Caki2 (cell line): ENCODE data around the gene ATPAF2. TPM values are rescaled to one million over a fixed set of nuclear protein-coding genes. Genes with fewer than 3 reads are reported as not detected.

Experiments used
- DNase-seq: peaks from one replicate; pipeline ENCODE4 v3.0.0-alpha.2; 2015; ENCODE audit warnings: low read depth
- in situ Hi-C: cut with HindIII; loops from 2 replicates; pipeline ENCODE4 v1.10.0; 2016; ENCODE audit warnings: low sequenced_read_pairs, low pct_unique_long_range_greater_than_20kb, mixed read lengths
- total RNA-seq: library from RNA; depleted of rRNA; stranded (reverse); fragments of >200 nt; shearing (Covaris generic); gene quantifications from 2 replicates; pipeline ENCODE4 v1.2.3, GENCODE V29; 2014; ENCODE audit warnings: low replicate concordance; rRNA removed

The ATPAF2 gene
- total RNA-seq, 1 experiment from 2014 or later, result 16.5 TPM

DNA sequence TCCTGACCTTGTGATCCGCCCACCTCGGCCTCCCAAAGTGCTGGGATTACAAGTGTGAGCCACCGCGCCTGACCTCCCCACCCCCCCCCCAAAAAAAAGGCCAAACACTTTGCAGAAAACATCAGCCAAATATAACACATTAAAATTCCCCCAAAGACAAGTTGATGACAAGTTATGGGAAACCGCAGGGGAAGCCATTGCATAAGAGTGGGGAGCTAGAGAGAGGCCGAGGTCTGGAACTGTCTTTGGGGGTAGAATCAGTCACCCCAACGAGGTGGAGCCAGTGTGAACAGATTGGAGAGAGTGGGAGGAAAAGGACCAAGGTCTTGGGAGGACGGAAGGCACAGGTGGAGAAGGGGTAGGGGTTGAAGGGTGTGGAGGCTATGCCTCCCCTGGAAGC lies 63.5 kb downstream of the ATPAF2 start:
- in situ Hi-C loops, result no loop called here
- DNase-seq, result no peak

DNA sequence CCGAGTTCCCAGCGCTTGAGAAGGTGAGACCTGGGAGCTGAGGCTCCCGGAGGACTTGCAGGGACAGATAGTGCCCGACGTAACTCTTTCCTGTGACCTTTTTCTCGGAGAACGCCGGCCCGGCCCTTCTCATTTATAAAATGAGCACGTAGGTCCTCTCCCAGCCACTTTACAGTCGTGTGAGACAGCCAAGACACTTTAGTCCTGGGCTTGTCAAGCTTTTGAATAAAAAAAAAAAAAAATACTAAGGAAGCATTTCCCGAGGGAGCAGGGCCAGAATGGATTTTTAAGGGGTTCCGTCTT lies 66.1 kb downstream of the ATPAF2 start:
- DNase-seq, result no peak
- in situ Hi-C loops, result no loop called here

DNA sequence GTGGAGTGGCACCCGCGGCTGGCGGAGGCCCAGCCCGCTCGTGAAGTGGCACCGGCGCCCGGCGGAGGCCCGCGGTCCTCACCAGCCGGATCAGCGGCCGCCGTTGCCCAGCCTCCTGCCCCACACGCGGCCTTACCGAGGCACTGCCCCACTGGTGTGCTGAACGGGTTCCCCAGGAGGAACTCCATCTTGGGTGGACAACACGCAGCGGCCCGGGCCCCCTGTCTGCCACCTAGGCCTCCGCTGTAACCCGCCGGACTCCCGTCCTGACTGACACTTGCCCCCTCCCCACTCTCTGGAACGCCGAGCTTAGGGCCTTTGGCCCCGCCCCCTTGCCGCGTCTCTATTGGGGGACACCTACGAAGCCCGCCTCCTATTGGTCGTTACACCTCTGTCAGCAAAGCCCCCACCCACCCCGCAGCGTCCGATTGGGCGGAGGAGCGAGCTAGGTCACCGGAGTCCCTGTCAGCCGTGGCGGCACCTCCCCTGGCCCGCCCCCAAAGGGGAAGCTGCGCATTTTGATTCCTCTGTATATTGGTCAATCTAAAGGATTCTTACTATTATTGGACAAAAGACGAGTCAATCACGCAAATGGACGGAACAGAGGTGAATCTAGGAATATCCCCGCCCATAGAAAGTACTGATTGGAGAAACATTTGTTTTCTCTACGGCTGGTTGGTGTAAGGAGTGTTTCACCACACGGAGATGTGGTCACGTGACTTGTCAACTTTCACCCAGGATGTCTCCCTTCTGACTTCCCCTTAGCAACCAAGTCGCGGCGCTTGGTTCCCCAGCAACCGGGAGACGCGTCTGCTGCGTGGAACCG lies 66.6 kb downstream of the ATPAF2 start, which contains the start of the genes DRC3 and TOM1L2:
Gene DRC3, plus strand, starts transcription at position 737 of the 826 bp plus-strand sequence. CDS start 4,737 bp downstream, outside the sequence.
Gene TOM1L2, minus strand, starts transcription at position 275 of the 826 bp plus-strand sequence. Its CDS starts 87 bp downstream, at position 188.
- peak; percentile 99 for DNase-seq
- in situ Hi-C loops, result no loop called here

DNA sequence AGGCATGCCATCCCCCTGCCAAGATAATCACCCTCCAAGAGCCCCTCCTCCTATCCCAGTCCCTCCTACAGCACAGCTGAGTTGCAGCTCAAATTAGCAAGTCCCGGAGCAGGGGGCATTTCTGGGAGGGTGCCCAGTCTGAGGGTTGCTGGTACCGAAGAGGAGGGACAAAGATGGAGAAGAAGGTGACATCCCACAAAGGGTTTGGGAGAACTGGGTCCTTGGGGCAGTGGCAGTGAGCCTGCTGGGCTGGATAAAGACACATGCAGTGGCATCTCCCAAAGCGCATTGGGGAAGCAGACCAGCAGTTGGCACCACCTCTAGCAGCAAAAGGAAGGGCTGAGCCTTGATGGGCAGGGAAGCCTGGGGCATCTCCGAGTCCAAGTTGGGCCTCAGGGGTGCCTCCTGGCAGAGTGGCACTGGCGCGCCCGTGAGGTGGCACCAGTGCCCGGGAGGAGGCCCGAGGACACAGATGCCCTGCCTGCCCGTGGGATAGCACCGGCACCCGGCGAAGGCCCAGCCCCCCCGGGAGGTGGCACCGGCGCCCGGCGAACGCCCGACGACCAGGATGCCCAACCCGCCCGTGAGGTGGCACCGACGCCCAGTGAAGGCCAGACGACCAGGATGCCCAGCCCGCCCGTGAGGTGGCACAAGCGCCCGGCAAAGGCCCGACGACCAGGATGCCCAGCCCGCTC lies 67.4 kb downstream of the ATPAF2 start:
- in situ Hi-C loops, result no loop called here
- peak; percentile 36 for DNase-seq

DNA sequence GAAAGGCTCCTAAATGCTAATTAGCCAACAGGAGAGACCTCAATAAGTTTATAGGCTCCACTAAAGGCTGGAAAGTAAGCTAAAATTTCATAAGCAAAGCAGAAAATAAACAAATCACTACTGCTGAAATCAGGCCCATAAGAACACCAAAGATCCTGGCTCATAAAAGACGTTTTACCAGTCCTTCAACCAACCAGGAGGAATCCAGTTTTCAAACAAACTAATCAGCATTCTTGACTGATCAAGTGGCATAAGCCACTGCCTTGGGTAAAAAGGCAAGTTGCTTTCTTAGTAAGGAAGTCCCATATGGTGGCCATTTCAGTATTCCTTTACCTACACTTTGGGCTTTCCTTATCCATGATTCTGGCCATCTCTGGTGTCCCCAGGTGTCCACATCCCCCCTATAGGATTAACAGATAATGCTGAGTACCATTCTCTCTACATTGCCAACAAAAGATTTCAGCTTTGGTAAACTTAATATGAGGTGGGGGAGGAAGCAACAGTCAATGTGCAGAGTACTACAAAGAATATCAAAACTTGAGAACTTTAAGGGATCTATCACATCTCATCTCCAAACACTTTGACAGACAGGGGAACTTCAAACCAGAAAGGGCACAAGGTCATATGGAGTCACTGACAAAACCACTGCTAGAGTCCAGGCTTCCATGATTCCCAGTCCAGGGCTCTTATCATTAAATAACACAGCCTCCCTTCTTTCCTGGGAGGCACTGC lies 68.1 kb downstream of the ATPAF2 start:
- in situ Hi-C loops, result no loop called here
- DNase-seq, result no peak

Other genes with a start within 250 kb of the ATPAF2 start
- gene SREBF1, start 202.2 kb downstream of the ATPAF2 start, total RNA-seq, result 33.9 and 59.6 TPM in 2 replicates
- gene TOM1L2, start 66.8 kb downstream of the ATPAF2 start, total RNA-seq, result 4.3 and 6.4 TPM in 2 replicates
- gene DRC3, start 66.3 kb downstream of the ATPAF2 start, total RNA-seq, result 0.03 TPM in 1 of 2 replicates, not detected in the other
- 2.6 and 7.8 TPM in 2 replicates for gene GID4, start 240 bp upstream of the ATPAF2 start, total RNA-seq
- gene DRG2, start 48.8 kb upstream of the ATPAF2 start, total RNA-seq, result 33.4 and 56.6 TPM in 2 replicates
- gene MYO15A, start 69.6 kb upstream of the ATPAF2 start, total RNA-seq, result not detected in 2 replicates
- 43.2 and 55.3 TPM in 2 replicates for gene ALKBH5, start 144.7 kb upstream of the ATPAF2 start, total RNA-seq
- gene LLGL1, start 186.5 kb upstream of the ATPAF2 start, total RNA-seq, result 18.1 and 21.4 TPM in 2 replicates
- gene FLII, start 219.6 kb upstream of the ATPAF2 start, total RNA-seq, result 313 and 353 TPM in 2 replicates
- 24.6 and 28.4 TPM in 2 replicates for gene MIEF2, start 221.5 kb upstream of the ATPAF2 start, total RNA-seq